SU-DHL-6 (cell line): ENCODE data around the gene TDRKH.

ENCODE experiments used
- H2AFZ ChIP-seq: fragments of 200-600 bp; sonication (generic); 2 replicates; pipeline ENCODE4 v1.6.1; 2014; ENCODE audit warnings: low read depth, mild to moderate bottlenecking, moderate library complexity, mixed read lengths, antibody characterized with exemption, low read length; ENCODE audit not compliant: severe bottlenecking
- H3F3A ChIP-seq: fragments of 200-600 bp; shearing (Covaris generic); 2 replicates; pipeline ENCODE4 v1.6.0; 2016; ENCODE audit warnings: antibody characterized with exemption, mild to moderate bottlenecking; ENCODE audit not compliant: insufficient read depth
- H3K27ac ChIP-seq: fragments of 200-600 bp; sonication (generic); 2 replicates; pipeline ENCODE4 v1.5.1; 2016; ENCODE audit warnings: low read depth, mild to moderate bottlenecking, low read length, moderate library complexity, mixed read lengths
- H3K27me3 ChIP-seq: fragments of 200-600 bp; sonication (generic), shearing (Covaris generic); 2 replicates; pipeline ENCODE4 v1.6.0; 2014; ENCODE audit warnings: mild to moderate bottlenecking, low read length
- H3K36me3 ChIP-seq: fragments of 200-600 bp; sonication (generic); 2 replicates; pipeline ENCODE4 v1.6.1; 2014; ENCODE audit warnings: mild to moderate bottlenecking, low read length, mixed read lengths
- H3K4me2 ChIP-seq: fragments of 300-600, 200-600 bp; shearing (Covaris generic), sonication (generic); 2 replicates; pipeline ENCODE4 v1.6.0; 2014; ENCODE audit warnings: low read length, low read depth, mild to moderate bottlenecking; ENCODE audit not compliant: poor library complexity, severe bottlenecking
- H3K4me3 ChIP-seq: fragments of 200-600 bp; sonication (generic); 2 replicates; pipeline ENCODE4 v1.5.1; 2014; ENCODE audit warnings: antibody characterized with exemption, low read length, mild to moderate bottlenecking, mixed read lengths; ENCODE audit not compliant: insufficient read depth, poor library complexity, severe bottlenecking
- H3K79me2 ChIP-seq: fragments of 200-600 bp; sonication (generic); 2 replicates; pipeline ENCODE4 v1.6.1; 2014; ENCODE audit warnings: mild to moderate bottlenecking, low read length, moderate library complexity; ENCODE audit not compliant: insufficient read depth
- H3K9ac ChIP-seq: fragments of 200-600 bp; sonication (generic); 2 replicates; pipeline ENCODE4 v1.7.0; 2014; ENCODE audit warnings: mild to moderate bottlenecking, low read length
- H3K9me2 ChIP-seq: fragments of 200-600 bp; sonication (generic); replicated peaks from 2 replicates; pipeline ENCODE4 v1.6.1; 2014; ENCODE audit warnings: low read length; ENCODE audit not compliant: insufficient read depth
- H3K9me3 ChIP-seq: fragments of 200-600 bp; sonication (generic); 2 replicates; pipeline ENCODE4 v1.6.1; 2014; ENCODE audit warnings: low read length, mixed read lengths; ENCODE audit not compliant: insufficient read depth
- H4K20me1 ChIP-seq: fragments of 200-600 bp; sonication (generic); 2 replicates; pipeline ENCODE4 v1.6.1; 2014; ENCODE audit warnings: low read depth, mild to moderate bottlenecking, antibody characterized with exemption, low read length, moderate library complexity, mixed read lengths
- CTCF ChIP-seq: fragments of 200-600 bp; sonication (generic); IDR thresholded peaks from one replicate; pipeline ENCODE4 v1.5.1; 2017; ENCODE audit warnings: antibody characterized with exemption, mild to moderate bottlenecking, low read length, moderate library complexity; ENCODE audit not compliant: insufficient read depth, poor library complexity, severe bottlenecking
- EZH2phosphoT487 ChIP-seq: fragments of 200-600 bp; sonication (generic), shearing (Covaris generic); conservative IDR thresholded peaks from 2 replicates; pipeline ENCODE4 v1.6.1; 2018; ENCODE audit warnings: mild to moderate bottlenecking, antibody characterized with exemption, low read length, moderate library complexity, mixed read lengths

The TDRKH gene

GRCh38 chr1:151835596-151835995, 45.3 kb upstream of the TDRKH start:
- Histone ChIP-seq H4K20me1 (no peaks in the 10 kb centered on the region), H3K36me3 (no peaks in the 10 kb centered on the region), H3K79me2 (no peaks in the 10 kb centered on the region), H3K27ac (no peak overlapping the region), H3K9ac (no peak overlapping the region), H3K27me3 (no peaks in the 10 kb centered on the region), H3K9me2 (no peaks in the 10 kb centered on the region), H3K9me3 (no peaks in the 10 kb centered on the region), H2AFZ (no peak overlapping the region), H3K4me2 (no peak overlapping the region), H3K4me3 (no peak overlapping the region), H3F3A (no peaks in the 10 kb centered on the region)
- no peak for TF ChIP-seq CTCF
- no peak for TF ChIP-seq EZH2phosphoT487

GRCh38 chr1:151834239-151834638, 43.9 kb upstream of the TDRKH start:
- Histone ChIP-seq H3K79me2 (no peaks in the 10 kb centered on the region), H3K9me3 (no peaks in the 10 kb centered on the region), H2AFZ (no peak overlapping the region), H3K9me2 (no peaks in the 10 kb centered on the region), H3K4me3 (no peak overlapping the region), H3F3A (no peaks in the 10 kb centered on the region), H3K27ac (no peak overlapping the region), H3K9ac (no peak overlapping the region), H3K36me3 (no peaks in the 10 kb centered on the region), H4K20me1 (no peaks in the 10 kb centered on the region), H3K27me3 (no peaks in the 10 kb centered on the region), H3K4me2 (no peak overlapping the region)
- TF ChIP-seq EZH2phosphoT487 (no peak), CTCF (no peak)

- H4K20me1 ChIP-seq = no peaks in the 10 kb centered on the region
- no peak overlapping the region for H3K4me3 ChIP-seq
- H3K79me2 ChIP-seq = no peaks in the 10 kb centered on the region
- no peaks in the 10 kb centered on the region for H3K36me3 ChIP-seq
- TF ChIP-seq CTCF (no peak), EZH2phosphoT487 (no peak)
- no peaks in the 10 kb centered on the region for H3K9me3 ChIP-seq
- no peak overlapping the region for H3K9ac ChIP-seq
- H3K27ac ChIP-seq = no peak overlapping the region
- H3F3A ChIP-seq = no peaks in the 10 kb centered on the region
- no peaks in the 10 kb centered on the region for H3K27me3 ChIP-seq
- no peak overlapping the region for H2AFZ ChIP-seq
- H3K4me2 ChIP-seq = no peak overlapping the region
- no peaks in the 10 kb centered on the region for H3K9me2 ChIP-seq
Observed at GRCh38 chr1:151833172-151833900, 43.0 kb upstream of the TDRKH start.
